Measurements from ENCODE around the gene VEZF1. TPM values are rescaled to one million over a fixed set of nuclear protein-coding genes. Genes with fewer than 3 reads are reported as not detected.

VEZF1 gene
- polyA plus RNA-seq, 3 donors = 28.3 to 40.1 (median 29.0) TPM

DNA sequence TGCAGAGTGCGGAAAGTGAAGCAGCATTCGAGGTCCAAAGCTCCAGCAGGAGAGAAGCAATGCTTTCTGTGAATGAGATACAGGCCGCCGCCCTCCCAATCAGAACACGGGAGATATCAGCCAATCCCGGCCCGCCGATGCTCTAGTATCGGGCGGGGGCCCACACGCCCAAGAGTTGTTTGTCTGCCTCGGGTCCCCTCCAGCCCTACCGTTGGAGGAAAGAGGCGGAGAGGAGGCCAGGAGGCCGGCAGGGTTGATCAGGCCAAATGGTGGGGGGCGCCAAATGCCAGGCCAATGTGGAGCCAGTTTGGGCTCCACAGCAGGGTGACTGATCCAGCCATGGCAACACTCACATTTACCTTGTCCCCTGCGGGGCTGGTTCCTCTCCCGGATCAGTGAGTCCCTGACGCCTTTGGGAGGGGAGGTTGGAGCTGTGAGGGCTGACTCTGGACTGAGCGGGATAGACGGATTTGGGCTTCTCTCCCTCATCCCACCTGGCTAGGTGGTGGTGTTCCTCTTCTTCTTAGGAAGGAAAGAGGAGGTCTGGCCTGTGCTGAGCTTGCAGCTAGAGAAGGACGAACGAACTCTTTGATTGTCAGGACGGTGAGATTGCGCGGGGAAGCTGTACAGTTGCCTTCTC, 22.4 kb downstream of the VEZF1 start:
- Histone ChIP-seq H3K36me3 (replicated peaks in 1 of 2; ENCODE audit: control insufficient read depth in 1 of 2, insufficient read depth in 2 of 2, low read length in 2 of 2) (no peaks in the 10 kb centered on the region), H3K4me2 (replicated peaks; ENCODE audit: extremely low read depth, low read length, poor library complexity, severe bottlenecking) (no peak overlapping the region), H3K9ac (ENCODE audit: insufficient read depth, low read length, poor library complexity, severe bottlenecking) (no peak overlapping the region), H3K4me1 (ENCODE audit: control insufficient read depth in 1 of 2, insufficient read depth in 2 of 2, low read length in 2 of 2) (no peaks in the 10 kb centered on the region), H3K4me3 (replicated peaks in 1 of 3; ENCODE audit: low read depth in 2 of 3, low read length in 3 of 3) (no peak overlapping the region), H3K27ac (ENCODE audit: low read depth in 1 of 2, low read length in 2 of 2) (no peak overlapping the region), H2AFZ (ENCODE audit: insufficient read depth, low read depth, low read length, poor library complexity, severe bottlenecking) (no peak overlapping the region), H3K79me2 (ENCODE audit: insufficient read depth, low read length) (no peaks in the 10 kb centered on the region), H3K9me3 (replicated peaks in 1 of 2; ENCODE audit: control insufficient read depth in 1 of 2, insufficient read depth in 1 of 2, low read length in 2 of 2) (no peaks in the 10 kb centered on the region), H4K20me1 (ENCODE audit: insufficient read depth, low read length) (no peaks in the 10 kb centered on the region), H3K27me3 (ENCODE audit: control insufficient read depth in 2 of 2, insufficient read depth in 2 of 2, low read length in 2 of 2) (no peaks in the 10 kb centered on the region)
- TF ChIP-seq, protein P1, sequence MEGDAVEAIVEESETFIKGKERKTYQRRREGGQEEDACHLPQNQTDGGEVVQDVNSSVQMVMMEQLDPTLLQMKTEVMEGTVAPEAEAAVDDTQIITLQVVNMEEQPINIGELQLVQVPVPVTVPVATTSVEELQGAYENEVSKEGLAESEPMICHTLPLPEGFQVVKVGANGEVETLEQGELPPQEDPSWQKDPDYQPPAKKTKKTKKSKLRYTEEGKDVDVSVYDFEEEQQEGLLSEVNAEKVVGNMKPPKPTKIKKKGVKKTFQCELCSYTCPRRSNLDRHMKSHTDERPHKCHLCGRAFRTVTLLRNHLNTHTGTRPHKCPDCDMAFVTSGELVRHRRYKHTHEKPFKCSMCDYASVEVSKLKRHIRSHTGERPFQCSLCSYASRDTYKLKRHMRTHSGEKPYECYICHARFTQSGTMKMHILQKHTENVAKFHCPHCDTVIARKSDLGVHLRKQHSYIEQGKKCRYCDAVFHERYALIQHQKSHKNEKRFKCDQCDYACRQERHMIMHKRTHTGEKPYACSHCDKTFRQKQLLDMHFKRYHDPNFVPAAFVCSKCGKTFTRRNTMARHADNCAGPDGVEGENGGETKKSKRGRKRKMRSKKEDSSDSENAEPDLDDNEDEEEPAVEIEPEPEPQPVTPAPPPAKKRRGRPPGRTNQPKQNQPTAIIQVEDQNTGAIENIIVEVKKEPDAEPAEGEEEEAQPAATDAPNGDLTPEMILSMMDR (IDR thresholded peaks at IDR 0.05) = no peak
- no peak overlapping the region for H3K27ac Mint-ChIP-seq
- no peaks in the 10 kb centered on the region for H3K36me3 Mint-ChIP-seq
- intact Hi-C loops (cut with micrococcal nuclease) = no loop called here
- H3K27me3 Mint-ChIP-seq (ENCODE audit: low read depth in 3 of 3) = peaks cover 3 to 8% (median 6%) of the 10 kb centered on the region in 3 donors
- WGBS (ENCODE audit: insufficient coverage) = 97% methylated on average over 15 of the region's 26 CpGs
- no peak for DNase-seq
- H3K4me3 Mint-ChIP-seq = no peak overlapping the region
- H3K9me3 Mint-ChIP-seq = peaks cover 0 to 1% (median 0%) of the 10 kb centered on the region in 7 donors
- no peaks in the 10 kb centered on the region for H3K4me1 Mint-ChIP-seq

DNA sequence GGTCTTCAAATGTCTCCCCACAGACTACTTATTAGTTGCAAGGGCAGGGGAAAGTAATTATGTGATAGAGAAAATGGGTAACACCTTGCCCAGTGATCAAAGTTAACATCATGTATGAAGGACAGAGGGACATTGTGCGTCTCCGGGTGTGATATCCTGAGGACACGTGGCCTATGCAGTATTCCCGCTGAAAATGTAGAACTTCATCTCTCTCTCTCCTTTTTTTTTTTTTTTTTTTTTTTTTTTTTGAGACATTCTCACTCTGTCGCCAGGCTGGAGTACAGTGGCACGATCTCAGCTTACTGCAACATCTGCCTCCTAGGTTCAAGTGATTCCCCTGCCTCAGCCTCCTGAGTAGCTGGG, 24.9 kb downstream of the VEZF1 start:
- no peak for DNase-seq
- H3K9me3 ChIP-seq (replicated peaks in 1 of 2; ENCODE audit: control insufficient read depth in 1 of 2, insufficient read depth in 1 of 2, low read length in 2 of 2) = no peaks in the 10 kb centered on the region
- H3K27ac Mint-ChIP-seq = no peak overlapping the region
- H3K4me2 ChIP-seq (replicated peaks; ENCODE audit: extremely low read depth, low read length, poor library complexity, severe bottlenecking) = no peak overlapping the region
- no peaks in the 10 kb centered on the region for H3K79me2 ChIP-seq (ENCODE audit: insufficient read depth, low read length)
- H3K4me1 ChIP-seq (ENCODE audit: control insufficient read depth in 1 of 2, insufficient read depth in 2 of 2, low read length in 2 of 2) = no peaks in the 10 kb centered on the region
- no peak overlapping the region for H3K9ac ChIP-seq (ENCODE audit: insufficient read depth, low read length, poor library complexity, severe bottlenecking)
- no CpG with 5 or more reads among the region's 6 CpGs for WGBS (ENCODE audit: insufficient coverage)
- intact Hi-C loops (cut with micrococcal nuclease) = no loop called here
- H2AFZ ChIP-seq (ENCODE audit: insufficient read depth, low read depth, low read length, poor library complexity, severe bottlenecking) = no peak overlapping the region
- no peaks in the 10 kb centered on the region for H3K27me3 ChIP-seq (ENCODE audit: control insufficient read depth in 2 of 2, insufficient read depth in 2 of 2, low read length in 2 of 2)
- H3K36me3 Mint-ChIP-seq = no peaks in the 10 kb centered on the region
- peaks cover 9 to 13% (median 10%) of the 10 kb centered on the region in 3 donors for H3K27me3 Mint-ChIP-seq (ENCODE audit: low read depth in 3 of 3)
- no peaks in the 10 kb centered on the region for H3K36me3 ChIP-seq (replicated peaks in 1 of 2; ENCODE audit: control insufficient read depth in 1 of 2, insufficient read depth in 2 of 2, low read length in 2 of 2)
- no peak overlapping the region for H3K4me3 Mint-ChIP-seq
- no peaks in the 10 kb centered on the region for H4K20me1 ChIP-seq (ENCODE audit: insufficient read depth, low read length)
- H3K4me3 ChIP-seq (replicated peaks in 1 of 3; ENCODE audit: low read depth in 2 of 3, low read length in 3 of 3) = no peak overlapping the region
- H3K27ac ChIP-seq (ENCODE audit: low read depth in 1 of 2, low read length in 2 of 2) = no peak overlapping the region
- H3K9me3 Mint-ChIP-seq = peaks cover 0 to 1% (median 0%) of the 10 kb centered on the region in 7 donors
- TF ChIP-seq, protein P1 (IDR thresholded peaks at IDR 0.05) = no peak
- H3K4me1 Mint-ChIP-seq = no peaks in the 10 kb centered on the region
